ENCODE results near the gene PDE4D. TPM values are rescaled to one million over a fixed set of nuclear protein-coding genes. Genes with fewer than 3 reads are reported as not detected.

Gene PDE4D
- total and polyA plus RNA-seq, 10 of the 15 experiments (the other 5 are each of a cell fraction or from before 2014, with no cell fraction given) = 0.87 to 4.1 (median 2.2) TPM

- no peaks in the 10 kb centered on the region for H3K36me3 ChIP-seq (ENCODE audit: control insufficient read depth in 2 of 2, insufficient read depth in 2 of 2, low read length in 1 of 2)
- TF ChIP-seq STAT3 (IDR thresholded peaks at IDR 0.05; ENCODE audit: low read depth, low read length) (no peak), ZBTB4 (CRISPR knock-in tag; IDR thresholded peaks at IDR 0.05) (no peak), HDGF (IDR thresholded peaks at IDR 0.05) (no peak), MYB (IDR thresholded peaks at IDR 0.05; ENCODE audit: borderline replicate concordance, low read depth, low read length) (no peak), MAX (IDR thresholded peaks at IDR 0.05; ENCODE audit: low read depth, low read length) (no peak), IRF3 (IDR thresholded peaks at IDR 0.05) (no peak), BHLHE40 (IDR thresholded peaks at IDR 0.05; ENCODE audit: borderline replicate concordance in 1 of 2, low read depth in 2 of 2, low read length in 1 of 2) (no peak)
- no peaks in the 10 kb centered on the region for H3K4me1 ChIP-seq (ENCODE audit: control insufficient read depth, insufficient read depth, low read length)
- H4K20me1 ChIP-seq (ENCODE audit: control insufficient read depth, insufficient read depth) = no peaks in the 10 kb centered on the region
- SMC1A ChIA-PET (ENCODE audit: uncharacterized antibody, unreplicated experiment) = no interaction called here
- 39% methylated on average over 3 of the region's 3 CpGs for WGBS (ENCODE audit: insufficient coverage, insufficient replicate concordance, low lambda C conversion rate, missing lambda C conversion rate)
- intact Hi-C loops (cut with micrococcal nuclease; ENCODE audit: unreplicated experiment) (no loop called here), in situ Hi-C loops (cut with MboI) (no loop called here)
- DNase-seq (ENCODE audit: low read depth, low spot score) = no peak
- H3K4me3 ChIP-seq = no peak overlapping the region
- no TSS peak for BruUV-seq (replicated peaks)
- H2AFZ ChIP-seq (ENCODE audit: control insufficient read depth, low read depth, low read length) = no peak overlapping the region
- H3K9ac ChIP-seq (ENCODE audit: control insufficient read depth, insufficient read depth, low read length) = no peak overlapping the region
- no peak for ATAC-seq
- RAD21 ChIA-PET (ENCODE audit: unreplicated experiment) = no interaction called here
- no peak overlapping the region for H3K27ac ChIP-seq (ENCODE audit: control insufficient read depth, insufficient read depth)
- CTCF ChIA-PET = no interaction called here
- no peaks in the 10 kb centered on the region for H3K27me3 ChIP-seq (replicated peaks in 1 of 2; ENCODE audit: control insufficient read depth in 2 of 2, insufficient read depth in 2 of 2, low read length in 1 of 2)
- no peak overlapping the region for H3K4me2 ChIP-seq (ENCODE audit: control insufficient read depth, insufficient read depth)
- POLR2A ChIA-PET = no interaction called here
- H3K79me2 ChIP-seq (ENCODE audit: control insufficient read depth, insufficient read depth, low read length) = no peaks in the 10 kb centered on the region
- H3K9me3 ChIP-seq (replicated peaks; ENCODE audit: control insufficient read depth, insufficient read depth, low read length) = no peaks in the 10 kb centered on the region
- FAIRE-seq = no peak
Measured at GRCh38 chr5:59054963-59055528, 838.5 kb downstream of the PDE4D start.

Measured in GM12878 (cell line).